ENCODE results near the gene MEIS1. TPM values are rescaled to one million over a fixed set of nuclear protein-coding genes. Genes with fewer than 3 reads are reported as not detected.

Gene MEIS1
- total RNA-seq, 2 donors from 2014 or later = 15.4 to 23.7 TPM

DNA sequence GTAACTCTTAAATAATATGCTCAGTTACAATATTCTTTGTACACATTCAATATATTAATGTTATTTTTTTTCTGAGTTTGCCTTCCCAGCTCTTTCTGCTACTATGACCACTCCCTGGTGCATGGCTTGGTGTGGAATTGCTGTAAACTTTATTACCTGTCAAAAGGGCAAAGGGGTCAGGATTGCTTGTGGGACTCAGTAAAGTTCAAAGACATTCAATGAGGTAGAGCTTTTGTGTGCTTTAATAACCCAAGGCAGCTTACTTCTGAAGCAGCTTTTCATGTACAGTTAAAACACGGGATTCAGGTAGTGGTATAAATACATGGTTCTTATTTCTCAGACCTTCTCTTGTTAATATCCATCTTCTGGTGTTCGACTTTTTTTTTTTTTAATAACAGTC is 132.8 kb downstream of the MEIS1 start:
- WGBS = 46% methylated on average over 2 of the region's 2 CpGs
- H3K36me3 ChIP-seq = no peaks in the 10 kb centered on the region

DNA sequence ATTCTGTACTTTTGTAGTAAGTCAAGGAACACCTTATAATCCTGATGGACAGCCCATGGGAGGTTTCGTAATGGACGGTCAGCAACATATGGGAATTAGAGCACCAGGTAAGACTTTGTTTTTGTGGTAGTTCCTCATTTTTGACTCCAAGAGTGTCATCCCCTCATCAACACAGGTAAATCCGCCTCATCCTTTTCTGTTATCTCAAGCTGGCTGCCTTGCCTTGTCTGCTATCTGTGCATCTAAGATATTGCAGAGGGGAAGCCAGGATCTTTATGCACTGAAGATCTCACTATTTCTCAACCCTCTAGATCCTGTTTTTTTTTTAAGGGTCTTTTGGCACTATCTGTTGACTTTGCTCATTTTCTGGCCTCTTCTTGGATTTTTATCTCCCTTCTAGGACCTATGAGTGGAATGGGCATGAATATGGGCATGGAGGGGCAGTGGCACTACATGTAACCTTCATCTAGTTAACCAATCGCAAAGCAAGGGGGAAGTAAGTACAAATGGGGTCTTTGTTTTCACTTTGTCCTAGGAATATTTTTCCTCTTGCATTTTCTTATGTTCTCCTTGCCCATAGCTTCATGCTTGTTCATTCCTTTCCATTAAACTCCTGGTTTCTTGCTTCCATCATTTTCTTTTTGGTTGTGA is 133.8 kb downstream of the MEIS1 start:
- TF ChIP-seq POLR2AphosphoS5 (IDR thresholded peaks at IDR 0.05) (no peak), POLR2A (IDR thresholded peaks at IDR 0.05) (no peak)
- TF ChIP-seq, protein P1, sequence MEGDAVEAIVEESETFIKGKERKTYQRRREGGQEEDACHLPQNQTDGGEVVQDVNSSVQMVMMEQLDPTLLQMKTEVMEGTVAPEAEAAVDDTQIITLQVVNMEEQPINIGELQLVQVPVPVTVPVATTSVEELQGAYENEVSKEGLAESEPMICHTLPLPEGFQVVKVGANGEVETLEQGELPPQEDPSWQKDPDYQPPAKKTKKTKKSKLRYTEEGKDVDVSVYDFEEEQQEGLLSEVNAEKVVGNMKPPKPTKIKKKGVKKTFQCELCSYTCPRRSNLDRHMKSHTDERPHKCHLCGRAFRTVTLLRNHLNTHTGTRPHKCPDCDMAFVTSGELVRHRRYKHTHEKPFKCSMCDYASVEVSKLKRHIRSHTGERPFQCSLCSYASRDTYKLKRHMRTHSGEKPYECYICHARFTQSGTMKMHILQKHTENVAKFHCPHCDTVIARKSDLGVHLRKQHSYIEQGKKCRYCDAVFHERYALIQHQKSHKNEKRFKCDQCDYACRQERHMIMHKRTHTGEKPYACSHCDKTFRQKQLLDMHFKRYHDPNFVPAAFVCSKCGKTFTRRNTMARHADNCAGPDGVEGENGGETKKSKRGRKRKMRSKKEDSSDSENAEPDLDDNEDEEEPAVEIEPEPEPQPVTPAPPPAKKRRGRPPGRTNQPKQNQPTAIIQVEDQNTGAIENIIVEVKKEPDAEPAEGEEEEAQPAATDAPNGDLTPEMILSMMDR (IDR thresholded peaks at IDR 0.05) = no peak
- no peaks in the 10 kb centered on the region for H3K27me3 ChIP-seq (replicated peaks; ENCODE audit: insufficient read depth)
- no peak for DNase-seq (ENCODE audit: low spot score)
- 84% methylated on average over 4 of the region's 4 CpGs for WGBS
- intact Hi-C loops (cut with DNase I) = no loop called here
- no peaks in the 10 kb centered on the region for H3K9me3 ChIP-seq
- no peak overlapping the region for H3K27ac ChIP-seq
- no peak overlapping the region for H3K4me3 ChIP-seq
- no peaks in the 10 kb centered on the region for H3K36me3 ChIP-seq
- no peaks in the 10 kb centered on the region for H3K4me1 ChIP-seq (replicated peaks)

More for the DNA sequence above, 132.8 kb downstream of the MEIS1 start:
- Histone ChIP-seq H3K4me3 (no peak overlapping the region), H3K4me1 (replicated peaks) (no peaks in the 10 kb centered on the region), H3K27ac (no peak overlapping the region), H3K9me3 (no peaks in the 10 kb centered on the region), H3K27me3 (replicated peaks; ENCODE audit: insufficient read depth) (no peaks in the 10 kb centered on the region)
- TF ChIP-seq POLR2A (IDR thresholded peaks at IDR 0.05) = no peak
- TF ChIP-seq POLR2AphosphoS5 (IDR thresholded peaks at IDR 0.05) = no peak
- TF ChIP-seq, protein P1 (IDR thresholded peaks at IDR 0.05) = no peak
- no peak for DNase-seq (ENCODE audit: low spot score)
- intact Hi-C loops (cut with DNase I) = no loop called here

DNA sequence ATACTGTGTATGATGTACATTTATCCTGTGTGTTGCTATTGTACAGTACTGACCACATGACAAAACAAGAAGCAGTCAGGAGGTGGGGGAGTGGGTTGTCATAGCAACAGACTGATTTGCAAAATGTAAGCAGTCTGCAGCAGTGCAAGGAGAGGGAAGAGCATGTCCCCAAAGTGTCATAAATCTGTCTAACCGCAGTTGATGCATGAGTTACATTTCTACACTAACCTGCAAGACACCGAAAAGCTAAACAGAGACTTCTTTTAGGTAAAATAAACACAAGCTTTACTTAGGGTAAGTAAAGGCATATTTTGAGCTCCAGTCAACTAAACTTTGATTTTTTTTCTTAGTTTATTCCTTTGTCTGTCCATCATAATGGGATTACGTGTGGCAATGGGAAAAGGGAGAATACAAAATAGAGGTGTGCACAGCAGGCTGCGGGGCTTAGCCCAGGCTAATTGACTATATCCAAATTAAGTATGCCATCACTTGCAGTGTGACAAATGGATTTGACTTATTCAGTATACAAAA is 134.5 kb downstream of the MEIS1 start:
- no peak for DNase-seq (ENCODE audit: low spot score)
- H3K4me1 ChIP-seq (replicated peaks) = no peaks in the 10 kb centered on the region
- WGBS = 55% methylated on average over 4 of the region's 4 CpGs
- no peak overlapping the region for H3K4me3 ChIP-seq
- H3K27me3 ChIP-seq (replicated peaks; ENCODE audit: insufficient read depth) = no peaks in the 10 kb centered on the region
- TF ChIP-seq POLR2AphosphoS5 (IDR thresholded peaks at IDR 0.05) (no peak), POLR2A (IDR thresholded peaks at IDR 0.05) (no peak)
- TF ChIP-seq, protein P1 (IDR thresholded peaks at IDR 0.05) = no peak
- H3K9me3 ChIP-seq = no peaks in the 10 kb centered on the region
- intact Hi-C loops (cut with DNase I) = no loop called here
- no peaks in the 10 kb centered on the region for H3K36me3 ChIP-seq
- H3K27ac ChIP-seq = no peak overlapping the region

DNA sequence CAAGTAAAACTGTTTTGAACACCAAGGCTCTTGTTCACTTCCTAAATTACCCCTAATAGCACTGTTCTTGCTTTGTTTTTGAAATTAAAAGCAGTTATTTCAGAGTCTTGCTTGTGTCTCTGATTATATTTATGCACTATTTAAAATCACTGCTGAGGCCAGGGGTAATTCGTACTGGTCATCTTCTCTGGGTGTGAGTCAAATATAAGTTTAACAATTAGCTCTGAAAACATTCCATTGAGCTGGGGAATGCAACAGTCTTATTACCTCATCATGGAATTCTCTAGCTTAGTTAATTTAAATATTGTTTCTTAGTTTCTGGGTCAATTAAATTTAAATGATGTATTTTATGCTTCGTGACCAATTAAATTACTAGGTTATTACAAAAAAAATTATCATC is 135.0 kb downstream of the MEIS1 start:
- 77% methylated on average over 2 of the region's 2 CpGs for WGBS
- intact Hi-C loops (cut with DNase I) = loop anchor here (10.0 kb wide), 3 partner anchors 285 to 845 kb away; no protein-coding TSS in a partner anchor

More for the DNA sequence above, 135.0 kb downstream of the MEIS1 start:
- H3K36me3 ChIP-seq = no peaks in the 10 kb centered on the region
- DNase-seq (ENCODE audit: low spot score) = no peak
- no peaks in the 10 kb centered on the region for H3K9me3 ChIP-seq
- H3K4me3 ChIP-seq = no peak overlapping the region
- no peak overlapping the region for H3K27ac ChIP-seq
- TF ChIP-seq POLR2AphosphoS5 (IDR thresholded peaks at IDR 0.05) (no peak), POLR2A (IDR thresholded peaks at IDR 0.05) (no peak)
- TF ChIP-seq, protein P1 (IDR thresholded peaks at IDR 0.05) = no peak
- no peaks in the 10 kb centered on the region for H3K27me3 ChIP-seq (replicated peaks; ENCODE audit: insufficient read depth)
- H3K4me1 ChIP-seq (replicated peaks) = no peaks in the 10 kb centered on the region
